HEK293T (cell line): ENCODE measurements around the gene SPATA21.

ENCODE experiments used
- ARNT ChIP-seq: fragments of 450-650 bp; IDR thresholded peaks from 2 replicates; pipeline ENCODE4 v1.6.1; 2017; ENCODE audit warnings: mild to moderate bottlenecking
- BHLHE40 ChIP-seq: fragments of 450-650 bp; IDR thresholded peaks from 2 replicates; pipeline ENCODE4 v1.6.1; 2016; ENCODE audit warnings: mild to moderate bottlenecking, moderate library complexity, borderline replicate concordance
- ELF4 ChIP-seq: fragments of 450-650 bp; IDR thresholded peaks from 2 replicates; pipeline ENCODE4 v1.6.1; 2017; ENCODE audit warnings: antibody characterized with exemption
- FOXA1 ChIP-seq: fragments of 450-650 bp; IDR thresholded peaks from 2 replicates; pipeline ENCODE4 v1.6.1; 2016; ENCODE audit warnings: mild to moderate bottlenecking
- FOXK2 ChIP-seq: fragments of 450-650 bp; IDR thresholded peaks from 2 replicates; pipeline ENCODE4 v1.6.1; 2016; ENCODE audit warnings: mild to moderate bottlenecking
- FOXM1 ChIP-seq: fragments of 450-650 bp; IDR thresholded peaks from 2 replicates; pipeline ENCODE4 v1.6.1; 2017; ENCODE audit warnings: mild to moderate bottlenecking, borderline replicate concordance
- NFRKB ChIP-seq: fragments of 450-650 bp; IDR thresholded peaks from 2 replicates; pipeline ENCODE4 v1.6.1; 2016; ENCODE audit warnings: mild to moderate bottlenecking, moderate library complexity
- SUZ12 ChIP-seq: fragments of 450-650 bp; IDR thresholded peaks from 2 replicates; pipeline ENCODE4 v1.6.1; 2016; ENCODE audit warnings: mild to moderate bottlenecking
- TARDBP ChIP-seq: fragments of 450-650 bp; IDR thresholded peaks from 2 replicates; pipeline ENCODE4 v1.6.1; 2016

DNA sequence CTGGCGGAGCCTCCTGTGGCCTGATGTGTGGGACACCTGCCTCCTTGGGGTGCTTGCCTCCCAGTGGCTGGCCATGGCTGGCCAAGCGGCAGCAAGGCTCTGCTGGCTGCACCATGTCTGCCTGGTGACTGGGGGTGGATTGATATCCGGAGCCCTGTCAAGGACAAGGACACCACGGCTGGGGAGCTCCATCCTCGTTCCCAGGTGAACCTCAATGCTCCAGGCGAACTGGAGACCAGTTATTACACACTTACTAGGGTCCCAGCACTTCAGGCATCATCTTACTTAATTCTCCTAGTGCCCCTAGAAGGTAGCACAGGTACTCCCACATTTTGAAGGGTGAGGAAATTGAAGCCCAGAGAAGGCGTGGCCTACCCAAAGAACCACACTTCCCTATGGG, 15.2 kb downstream of the SPATA21 start:
- TF ChIP-seq TARDBP (no peak), FOXA1 (no peak), FOXK2 (no peak), BHLHE40 (no peak), SUZ12 (no peak), FOXM1 (no peak), ARNT (no peak), ELF4 (no peak), NFRKB (no peak)
